SK-N-DZ (cell line): ENCODE data around the gene GNMT.
"Not testable (repeated sequence)": the region's sequence is repeated elsewhere in the genome, so short reads cannot be mapped to it uniquely, and the experiment has no call there.

Source experiments
- DNase-seq: peaks from one replicate; pipeline ENCODE4 v3.0.0-alpha.2; 2015; ENCODE audit warnings: low spot score

The GNMT gene

GRCh38 chr6:42941356-42941755 is 19.2 kb upstream of the GNMT start:
- not testable (repeated sequence) for DNase-seq

GRCh38 chr6:42942444-42942843 is 18.1 kb upstream of the GNMT start:
- no peak for DNase-seq

DNA sequence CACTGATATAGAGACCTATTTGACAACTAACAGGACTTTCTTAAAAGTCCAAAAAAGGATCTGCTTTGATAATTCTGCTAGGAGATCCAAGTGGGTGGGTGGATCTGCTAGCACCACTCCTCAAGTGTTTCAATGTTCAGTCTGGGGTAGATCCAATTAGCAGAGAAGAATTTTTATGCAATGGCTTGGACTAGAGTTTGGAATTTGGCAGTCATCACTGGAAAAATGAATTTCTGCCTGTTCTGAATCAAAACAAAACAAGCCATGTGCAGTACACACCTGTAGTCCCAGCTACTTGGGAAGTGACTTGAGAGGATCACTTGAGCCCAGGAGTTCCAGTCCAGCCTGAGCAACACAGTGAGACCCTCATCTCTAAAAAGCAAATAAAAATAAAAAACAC is 12.6 kb upstream of the GNMT start:
- DNase-seq: no peak

- DNase-seq: no peak
Observed at GRCh38 chr6:42952389-42952788, 8.2 kb upstream of the GNMT start.

DNA sequence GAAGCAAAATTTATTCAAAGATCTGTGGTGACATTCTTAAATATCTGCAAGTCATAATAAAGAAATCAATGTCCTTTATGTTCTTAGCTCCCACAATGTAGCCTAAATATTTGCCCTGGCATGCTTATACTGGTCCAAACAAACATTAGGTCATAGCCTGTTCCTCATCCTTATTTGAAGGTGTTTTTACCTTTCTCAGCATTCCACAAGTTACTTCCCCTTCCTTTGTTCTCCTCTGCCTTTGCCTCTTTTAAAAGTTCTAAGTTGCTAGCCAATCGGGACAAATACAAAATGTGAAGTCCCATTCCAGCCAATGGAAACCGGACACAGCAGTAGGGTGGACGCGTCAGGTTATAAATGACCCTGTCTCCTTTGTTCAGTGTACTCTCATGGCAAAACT is 6.1 kb upstream of the GNMT start:
- DNase-seq: not testable (repeated sequence)

GRCh38 chr6:42958125-42958524 is 2.4 kb upstream of the GNMT start:
- DNase-seq: no peak

- DNase-seq: no peak
Observed at GRCh38 chr6:42959917-42960242, 674 bp upstream of the GNMT start.

DNA sequence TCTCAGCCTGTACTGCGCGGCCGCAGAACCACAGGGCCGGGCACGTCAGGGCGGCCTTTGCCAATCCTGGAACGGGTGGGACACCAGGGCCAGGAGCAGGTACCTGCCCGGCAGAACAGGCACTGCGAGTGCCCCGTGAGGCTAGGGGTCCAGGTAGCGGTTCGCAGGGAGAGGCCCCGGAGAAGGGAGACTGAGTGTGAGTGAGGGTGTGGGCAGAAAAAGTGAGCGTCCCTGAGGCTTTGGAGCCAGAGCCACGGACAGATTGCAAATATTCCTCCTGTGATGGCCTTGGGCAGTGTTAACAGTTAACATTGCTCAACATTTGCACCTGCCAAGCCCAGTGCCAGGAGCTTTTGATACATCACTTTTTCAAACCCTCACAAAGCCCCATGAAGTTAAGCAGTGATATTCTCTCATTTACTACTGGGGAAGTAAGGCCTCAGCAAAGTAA is 491 bp downstream of the GNMT start:
- DNase-seq: no peak

DNA sequence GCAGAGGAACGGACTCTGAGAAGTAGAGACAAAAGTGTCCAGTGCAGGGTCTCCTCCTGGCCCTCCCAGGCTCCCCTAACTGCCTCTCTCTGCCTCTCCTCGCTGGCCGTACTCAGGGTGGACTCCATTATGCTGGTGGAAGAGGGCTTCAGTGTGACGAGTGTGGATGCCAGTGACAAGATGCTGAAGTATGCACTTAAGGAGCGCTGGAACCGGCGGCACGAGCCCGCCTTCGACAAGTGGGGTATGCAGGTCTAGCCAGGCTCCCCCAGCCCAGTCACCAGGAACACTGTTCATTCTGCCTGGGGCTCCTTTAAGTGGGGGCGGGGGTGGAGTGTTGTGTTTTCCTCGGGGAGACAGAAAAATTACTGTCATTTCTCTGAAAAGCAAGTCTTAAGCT is 1.5 kb downstream of the GNMT start:
- no peak for DNase-seq

DNA sequence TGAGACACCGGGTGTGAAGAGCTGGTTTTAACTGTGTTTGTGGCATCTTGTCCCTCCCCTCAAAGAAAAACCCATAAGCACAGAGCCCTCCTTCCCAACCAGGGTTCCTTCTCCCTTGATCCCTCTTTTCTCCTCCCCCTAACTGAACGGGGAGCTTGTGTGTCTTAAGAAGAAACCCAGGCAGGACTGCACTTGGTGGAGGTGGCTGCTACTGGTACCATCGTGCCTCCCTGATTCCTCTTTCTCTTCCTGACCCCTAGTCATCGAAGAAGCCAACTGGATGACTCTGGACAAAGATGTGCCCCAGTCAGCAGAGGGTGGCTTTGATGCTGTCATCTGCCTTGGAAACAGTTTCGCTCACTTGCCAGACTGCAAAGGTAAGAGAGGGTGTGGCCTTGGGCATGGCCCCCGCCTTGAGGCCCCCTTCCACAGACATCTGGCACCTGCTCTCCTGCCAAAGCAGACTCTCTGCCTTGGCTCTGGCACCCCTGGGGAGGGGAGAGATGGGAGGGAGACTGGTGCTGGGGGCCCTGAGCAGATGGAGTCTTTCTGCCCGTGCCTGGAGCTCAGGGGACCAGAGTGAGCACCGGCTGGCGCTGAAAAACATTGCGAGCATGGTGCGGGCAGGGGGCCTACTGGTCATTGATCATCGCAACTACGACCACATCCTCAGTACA is 2.1 kb downstream of the GNMT start:
- DNase-seq: no peak

DNA sequence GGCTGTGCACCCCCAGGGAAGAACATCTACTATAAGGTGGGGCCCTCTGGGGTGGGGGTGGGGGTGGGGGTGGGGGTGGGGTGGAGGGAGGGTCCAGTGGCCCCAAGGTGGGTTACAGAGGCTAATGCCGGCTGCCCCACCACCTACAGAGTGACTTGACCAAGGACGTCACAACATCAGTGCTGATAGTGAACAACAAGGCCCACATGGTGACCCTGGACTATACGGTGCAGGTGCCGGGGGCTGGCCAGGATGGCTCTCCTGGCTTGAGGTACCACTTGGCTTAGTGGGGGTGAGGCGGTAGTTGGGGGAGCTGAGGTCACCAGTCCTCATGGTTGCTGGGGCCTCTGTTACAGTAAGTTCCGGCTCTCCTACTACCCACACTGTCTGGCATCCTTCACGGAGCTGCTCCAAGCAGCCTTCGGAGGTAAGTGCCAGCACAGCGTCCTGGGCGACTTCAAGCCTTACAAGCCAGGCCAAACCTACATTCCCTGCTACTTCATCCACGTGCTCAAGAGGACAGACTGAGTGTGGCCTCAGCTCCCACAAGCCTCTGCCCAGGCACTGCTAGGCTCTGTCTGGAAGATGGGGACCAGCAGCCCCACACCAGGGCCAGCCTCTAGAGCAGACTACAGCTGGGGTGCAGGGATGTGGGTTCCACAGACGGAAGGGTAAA is 2.8 kb downstream of the GNMT start:
- no peak for DNase-seq

DNA sequence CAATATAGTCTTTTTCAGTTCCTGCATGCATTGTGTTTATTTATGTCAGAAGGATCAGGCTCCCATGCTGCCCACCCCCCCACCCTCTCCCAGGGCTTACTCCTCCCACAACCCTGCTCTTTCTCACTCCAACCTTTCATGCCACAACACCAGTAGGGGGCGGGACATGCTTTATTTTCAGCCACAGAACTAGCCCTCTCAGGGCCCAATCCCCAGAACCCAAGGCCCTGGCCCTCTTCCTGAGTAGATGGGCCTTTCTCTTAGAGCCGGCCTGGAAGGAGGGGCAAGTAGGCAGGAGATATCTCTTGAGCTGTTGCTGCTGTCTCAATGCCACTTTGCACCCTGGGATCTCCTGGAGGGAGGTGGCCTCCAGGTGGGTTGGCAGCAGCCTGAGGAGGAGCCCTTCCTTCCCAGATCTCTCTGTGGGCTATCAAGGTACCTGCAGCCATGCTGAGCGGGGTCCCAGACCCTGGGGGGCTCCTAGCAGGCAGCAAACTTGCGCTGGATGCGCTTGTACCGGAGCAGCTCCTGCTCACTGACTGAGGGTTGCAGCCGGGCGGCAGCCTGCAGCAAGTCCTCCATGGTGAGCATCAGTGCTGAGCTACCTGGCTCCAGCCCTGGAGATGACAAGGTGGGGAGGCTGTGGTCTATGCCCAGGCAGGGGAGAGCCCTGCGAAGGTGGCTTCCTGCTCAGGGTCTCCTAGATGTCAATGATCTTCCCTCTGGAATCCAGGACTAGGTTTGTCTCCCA is 3.5 kb downstream of the GNMT start:
- peak; percentile 49 for DNase-seq

DNA sequence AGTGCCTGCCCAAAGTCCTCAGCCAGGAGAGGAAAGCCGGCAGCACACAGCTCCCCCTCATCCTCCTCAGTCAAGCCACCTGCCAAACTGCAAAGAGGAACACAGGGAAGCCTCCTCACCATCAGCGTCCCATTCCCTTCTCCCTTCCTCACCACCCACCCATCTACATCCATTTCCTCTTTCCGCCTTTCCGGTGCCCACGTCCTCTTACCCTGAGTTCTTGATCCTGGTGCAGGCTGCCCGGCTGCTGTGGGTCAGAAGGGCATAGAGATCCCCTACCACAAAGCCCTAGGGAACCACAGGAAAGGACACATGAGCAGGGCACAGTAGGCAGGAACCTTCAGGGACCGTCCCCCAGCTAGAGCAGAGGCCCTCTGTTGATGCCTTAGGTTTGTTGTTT is 6.0 kb downstream of the GNMT start:
- no peak for DNase-seq

- no peak for DNase-seq
Observed at GRCh38 chr6:42967228-42967627, 6.7 kb downstream of the GNMT start.

DNA sequence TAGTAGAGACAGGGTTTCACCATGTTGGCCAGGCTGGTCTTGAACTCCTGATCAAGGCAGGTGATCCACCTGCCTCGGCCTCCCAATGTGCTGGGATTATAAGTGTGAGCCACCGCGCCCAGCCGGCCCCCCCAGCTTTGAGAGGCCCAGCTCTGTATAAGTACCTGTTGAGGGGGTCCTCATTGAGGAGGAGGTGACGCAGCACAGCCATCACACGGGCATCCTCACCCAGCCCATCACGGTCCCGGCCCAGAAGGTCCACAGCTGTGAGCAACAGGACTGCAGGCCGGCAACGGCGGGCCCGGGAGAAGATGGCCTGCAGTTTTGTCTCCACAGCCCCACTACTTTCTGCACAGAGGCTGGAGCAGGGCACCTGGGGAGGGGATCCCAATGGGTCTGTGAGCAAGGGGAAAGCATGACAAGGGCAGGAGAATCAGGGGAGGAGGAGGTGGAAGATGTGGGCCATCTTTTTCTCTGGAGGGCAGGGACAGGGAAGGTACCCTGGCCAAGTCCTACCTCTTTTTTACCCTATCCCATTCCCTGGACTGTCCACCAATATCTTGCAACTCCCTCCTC is 7.7 kb downstream of the GNMT start:
- no peak for DNase-seq

DNA sequence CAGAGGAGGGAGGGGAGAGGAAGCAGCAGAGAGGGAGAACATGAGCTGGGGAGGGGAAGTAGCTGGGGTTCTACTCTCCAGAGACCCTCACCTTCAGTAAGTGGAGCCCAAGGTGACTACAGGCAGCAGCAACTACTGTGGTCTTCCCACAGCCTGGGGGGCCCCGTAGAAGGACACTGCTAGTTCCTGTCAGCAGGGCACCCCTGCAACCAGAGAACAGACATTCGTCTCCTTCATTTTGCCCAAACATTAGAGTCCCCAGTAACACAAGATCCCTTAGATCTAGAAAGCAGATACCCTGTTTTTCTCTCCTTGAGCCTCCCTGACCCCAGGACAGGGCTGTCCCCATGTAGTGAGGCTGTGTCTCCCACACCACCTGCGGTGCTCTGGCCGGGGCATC is 8.2 kb downstream of the GNMT start:
- DNase-seq: no peak

- no peak for DNase-seq
Observed at GRCh38 chr6:42969431-42969830, 8.9 kb downstream of the GNMT start.

GRCh38 chr6:42969934-42970333 is 9.4 kb downstream of the GNMT start:
- DNase-seq: no peak

DNA sequence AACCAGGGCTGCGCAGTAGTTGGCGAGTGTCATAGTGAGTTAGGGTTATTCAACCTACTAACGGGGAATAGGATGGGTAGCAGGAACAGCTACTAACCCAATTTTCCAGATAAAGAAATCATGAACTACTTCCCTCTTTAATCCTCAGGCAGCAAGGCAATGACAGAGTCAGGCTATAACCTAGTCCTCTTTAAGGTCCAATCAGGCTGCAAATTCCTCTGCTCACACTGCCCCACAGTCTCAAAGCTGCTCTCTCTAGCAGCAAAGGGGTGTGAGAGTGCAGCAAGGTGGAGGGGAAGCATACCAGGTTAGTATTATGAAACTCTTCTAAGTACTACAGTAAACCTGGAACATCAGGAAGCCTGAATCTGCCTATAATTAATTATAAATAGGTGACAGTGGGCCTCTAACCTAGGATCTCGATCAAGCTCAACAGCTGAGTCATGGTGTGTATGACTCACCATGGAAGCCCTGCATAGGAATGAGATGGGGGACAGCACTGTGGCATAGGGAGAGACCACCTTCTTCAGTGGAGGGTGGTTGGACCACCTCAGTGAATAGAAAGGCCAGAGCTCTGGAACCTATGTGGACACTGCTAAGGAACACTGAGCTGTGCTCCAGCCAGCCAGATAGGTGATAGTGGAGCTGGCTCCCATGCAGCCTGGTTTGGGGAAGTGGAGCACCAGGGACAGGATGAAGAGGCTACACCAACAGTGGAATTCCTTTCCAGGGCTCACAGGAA is 10.5 kb downstream of the GNMT start:
- DNase-seq: no peak

- DNase-seq: no peak
Observed at GRCh38 chr6:42971746-42972327, 11.3 kb downstream of the GNMT start.

- DNase-seq: no peak
Observed at GRCh38 chr6:42973926-42974325, 13.4 kb downstream of the GNMT start.
